Astrocyte of the cerebellum (primary cell): ENCODE measurements around the gene NUP58.
"Not testable (repeated sequence)": the region's sequence is repeated elsewhere in the genome, so short reads cannot be mapped to it uniquely, and the experiment has no call there.

Experiments
- DNase-seq: peaks from one replicate; pipeline ENCODE4 v3.0.0-alpha.2; 2011; ENCODE audit warnings: low read depth
- H3K4me3 ChIP-seq: 2 replicates; pipeline ENCODE4 v1.5.1; 2011; ENCODE audit warnings: mild to moderate bottlenecking, low read depth, low read length, moderate library complexity
- CTCF ChIP-seq: IDR thresholded peaks from 2 replicates; pipeline ENCODE4 v1.5.1; 2012; ENCODE audit warnings: low read length, low read depth, moderate library complexity, mild to moderate bottlenecking; ENCODE audit errors: missing control alignments
- in situ Hi-C: cut with HindIII; loops from 2 replicates; pipeline ENCODE4 v1.10.0; 2017; ENCODE audit warnings: low sequenced_read_pairs

Gene NUP58

DNA sequence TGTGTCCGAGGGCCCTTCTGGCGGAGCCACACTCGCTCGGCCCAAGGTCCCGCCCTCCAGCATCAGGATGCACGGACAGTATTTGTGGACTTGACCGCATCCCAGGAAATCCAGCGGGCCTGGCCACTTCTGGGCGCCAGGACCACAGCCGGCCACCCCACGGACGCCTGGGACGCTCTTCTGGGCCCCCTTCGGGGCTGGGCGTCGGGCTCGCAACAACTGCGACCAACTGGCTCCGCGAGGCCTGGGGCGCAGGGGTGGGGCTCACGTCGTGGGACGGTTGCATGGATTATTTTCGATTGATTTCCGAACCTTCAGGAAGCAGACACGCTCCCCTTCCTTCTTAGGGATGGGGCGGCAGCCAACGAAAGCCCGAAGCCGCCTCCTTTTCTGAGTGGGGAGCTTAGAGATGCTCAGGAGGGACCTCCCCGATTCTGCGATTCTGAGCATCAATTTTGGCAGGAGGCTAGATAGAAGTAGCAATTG, 521 bp upstream of the NUP58 start:
- H3K4me3 ChIP-seq: peak overlapping the region; percentile 93
- no peak for TF ChIP-seq CTCF
- no peak for DNase-seq
- in situ Hi-C loops: no loop called here

DNA sequence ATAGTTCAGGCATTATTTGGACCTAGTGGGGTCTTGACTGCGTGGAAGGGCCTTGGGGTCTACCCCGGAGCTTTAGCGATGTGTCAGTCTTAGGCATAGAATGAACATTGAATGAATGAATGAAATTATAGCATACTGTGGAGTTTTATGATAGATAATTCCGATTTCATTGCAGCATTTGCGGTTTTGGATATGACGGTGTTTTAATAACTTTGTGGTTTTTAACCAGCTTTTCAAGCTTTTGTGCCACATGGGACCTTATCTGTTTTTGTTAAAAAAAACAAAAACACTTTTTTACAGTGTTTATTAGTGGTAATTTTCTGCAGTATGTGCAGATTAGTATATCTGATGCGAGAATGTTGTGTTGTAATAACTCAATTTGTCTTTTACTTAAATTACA, 696 bp downstream of the NUP58 start:
- DNase-seq: no peak
- in situ Hi-C loops: no loop called here
- peak overlapping the region; percentile 93 for H3K4me3 ChIP-seq
- no peak for TF ChIP-seq CTCF

DNA sequence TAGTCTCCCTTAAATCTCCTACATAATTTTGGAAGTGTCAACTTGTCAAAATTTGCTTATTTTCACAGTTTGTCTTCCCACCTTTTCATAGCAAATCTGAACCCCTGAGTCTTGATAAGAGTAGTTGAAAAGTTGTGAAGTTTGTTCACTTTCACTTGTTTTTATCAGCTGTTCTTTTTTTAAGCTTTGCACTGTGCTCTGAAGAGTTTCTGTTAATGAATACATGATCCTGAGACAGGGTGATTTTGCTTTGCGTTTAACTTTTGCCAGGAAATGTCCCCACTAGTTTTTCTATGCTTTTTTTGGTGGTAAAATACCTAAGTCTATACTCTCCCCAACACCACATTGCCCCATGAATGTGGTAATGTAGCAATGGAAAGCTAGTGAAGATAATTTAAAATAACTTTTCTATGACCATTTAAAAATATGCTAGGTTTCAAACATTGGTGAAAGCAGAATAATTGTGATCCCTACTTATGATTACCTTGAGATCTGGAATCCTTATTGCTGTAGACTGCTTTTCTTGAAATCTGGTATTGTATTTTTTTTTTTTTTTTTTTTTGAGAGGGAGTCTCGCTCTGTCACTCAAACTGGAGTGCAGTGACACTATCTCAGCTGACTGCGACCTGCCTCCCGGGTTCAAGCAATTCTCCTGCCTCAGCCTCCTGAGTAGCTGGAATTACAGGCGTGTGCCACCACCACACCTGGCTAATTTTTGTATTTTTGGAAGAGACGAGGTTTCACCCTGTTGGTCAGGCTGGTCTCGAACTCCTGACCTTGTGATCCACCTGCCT, 5.4 kb downstream of the NUP58 start:
- H3K4me3 ChIP-seq: no peak overlapping the region
- DNase-seq: no peak
- no peak for TF ChIP-seq CTCF
- in situ Hi-C loops: no loop called here

- H3K4me3 ChIP-seq: no peak overlapping the region
- TF ChIP-seq CTCF: no peak
- in situ Hi-C loops: no loop called here
- no peak for DNase-seq
Observed at GRCh38 chr13:25310891-25311290, 9.5 kb downstream of the NUP58 start.

GRCh38 chr13:25318946-25319345, 17.5 kb downstream of the NUP58 start:
- H3K4me3 ChIP-seq, DNase-seq, in situ Hi-C loops: not testable (repeated sequence)

DNA sequence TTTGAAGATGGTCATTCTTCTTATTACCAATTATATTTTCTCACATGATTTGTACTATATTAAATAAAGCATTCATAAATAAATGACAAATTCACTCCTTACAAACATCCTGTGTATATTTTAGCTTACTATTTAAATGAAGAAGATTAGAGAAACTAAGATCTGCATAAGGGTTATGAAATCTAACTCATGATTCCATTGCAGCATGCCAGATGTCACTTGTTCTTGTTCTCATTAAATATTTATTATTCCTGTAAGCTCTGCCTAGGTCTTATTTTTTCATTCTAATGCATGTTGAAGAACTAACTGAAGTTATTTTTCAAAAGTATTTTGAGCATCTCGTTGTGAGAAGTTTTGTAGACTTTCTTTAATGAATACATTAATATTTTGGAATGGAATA, 18.3 kb downstream of the NUP58 start:
- in situ Hi-C loops: no loop called here
- no peak overlapping the region for H3K4me3 ChIP-seq
- no peak for TF ChIP-seq CTCF
- no peak for DNase-seq

GRCh38 chr13:25324100-25324499, 22.7 kb downstream of the NUP58 start:
- H3K4me3 ChIP-seq: no peak overlapping the region
- in situ Hi-C loops: no loop called here
- TF ChIP-seq CTCF: no peak
- DNase-seq: no peak
